ENCODE results near the gene PHF2.

DNA sequence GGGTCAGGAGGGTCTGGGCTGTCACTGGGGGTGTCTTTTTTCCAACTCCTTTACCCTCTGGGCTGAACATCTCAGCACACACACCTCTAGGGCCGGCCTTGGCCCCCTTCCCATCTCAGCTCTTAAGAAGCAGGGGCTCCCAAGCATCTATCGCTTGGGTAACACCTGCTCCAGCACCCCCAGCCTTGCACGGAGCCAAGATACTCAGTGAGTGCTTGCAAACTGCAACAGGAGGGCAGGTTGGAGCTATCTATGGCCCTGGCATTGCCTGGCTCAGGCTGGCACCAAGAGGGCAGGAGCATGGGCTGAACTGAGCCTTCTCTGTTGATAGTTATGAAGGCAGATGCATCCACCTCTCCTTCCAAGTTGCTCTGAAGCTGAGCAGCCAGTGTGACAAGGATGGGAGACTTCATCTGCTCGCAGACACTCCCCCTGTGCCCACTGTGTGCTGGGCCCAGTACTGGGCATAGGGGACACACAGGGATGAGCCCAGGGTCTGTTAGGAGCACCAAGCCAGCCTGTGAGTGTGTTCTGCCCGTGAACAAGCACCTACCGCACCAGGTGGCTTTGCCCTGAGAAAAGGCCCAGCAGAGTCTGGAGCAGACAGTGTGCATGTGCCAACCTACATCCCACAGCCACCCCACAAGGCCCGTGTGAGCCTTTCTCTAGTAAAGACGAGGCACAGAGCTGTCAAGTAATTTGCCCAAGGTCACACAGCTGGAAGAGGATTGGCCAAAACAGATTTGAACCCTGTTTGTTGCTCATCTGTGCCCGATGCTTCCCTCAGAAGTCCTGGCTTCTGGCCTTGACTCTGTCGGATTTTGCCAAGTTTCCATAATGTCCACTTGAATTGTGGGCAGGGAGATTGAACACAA is 58.2 kb downstream of the PHF2 start:
- TF ChIP-seq POLR2A (IDR thresholded peaks at IDR 0.05): no peak
- TF ChIP-seq, protein P1, sequence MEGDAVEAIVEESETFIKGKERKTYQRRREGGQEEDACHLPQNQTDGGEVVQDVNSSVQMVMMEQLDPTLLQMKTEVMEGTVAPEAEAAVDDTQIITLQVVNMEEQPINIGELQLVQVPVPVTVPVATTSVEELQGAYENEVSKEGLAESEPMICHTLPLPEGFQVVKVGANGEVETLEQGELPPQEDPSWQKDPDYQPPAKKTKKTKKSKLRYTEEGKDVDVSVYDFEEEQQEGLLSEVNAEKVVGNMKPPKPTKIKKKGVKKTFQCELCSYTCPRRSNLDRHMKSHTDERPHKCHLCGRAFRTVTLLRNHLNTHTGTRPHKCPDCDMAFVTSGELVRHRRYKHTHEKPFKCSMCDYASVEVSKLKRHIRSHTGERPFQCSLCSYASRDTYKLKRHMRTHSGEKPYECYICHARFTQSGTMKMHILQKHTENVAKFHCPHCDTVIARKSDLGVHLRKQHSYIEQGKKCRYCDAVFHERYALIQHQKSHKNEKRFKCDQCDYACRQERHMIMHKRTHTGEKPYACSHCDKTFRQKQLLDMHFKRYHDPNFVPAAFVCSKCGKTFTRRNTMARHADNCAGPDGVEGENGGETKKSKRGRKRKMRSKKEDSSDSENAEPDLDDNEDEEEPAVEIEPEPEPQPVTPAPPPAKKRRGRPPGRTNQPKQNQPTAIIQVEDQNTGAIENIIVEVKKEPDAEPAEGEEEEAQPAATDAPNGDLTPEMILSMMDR (IDR thresholded peaks at IDR 0.05 in 8 of 11, conservative IDR thresholded peaks at IDR 0.05 in 3 of 11): no peak
- TF ChIP-seq POLR2AphosphoS5 (IDR thresholded peaks at IDR 0.05): no peak

Data from spleen (tissue), 7 donors.